GM19463 (cell line): ENCODE results near the gene COX6A1.

Experiments
- ATAC-seq: cut with Tn5 transposase; IDR thresholded peaks from one replicate; pipeline ENCODE4 v1.9.1; 2021; ENCODE audit warnings: mild to moderate bottlenecking, moderate library complexity; ENCODE audit not compliant: unreplicated experiment

The COX6A1 gene

DNA sequence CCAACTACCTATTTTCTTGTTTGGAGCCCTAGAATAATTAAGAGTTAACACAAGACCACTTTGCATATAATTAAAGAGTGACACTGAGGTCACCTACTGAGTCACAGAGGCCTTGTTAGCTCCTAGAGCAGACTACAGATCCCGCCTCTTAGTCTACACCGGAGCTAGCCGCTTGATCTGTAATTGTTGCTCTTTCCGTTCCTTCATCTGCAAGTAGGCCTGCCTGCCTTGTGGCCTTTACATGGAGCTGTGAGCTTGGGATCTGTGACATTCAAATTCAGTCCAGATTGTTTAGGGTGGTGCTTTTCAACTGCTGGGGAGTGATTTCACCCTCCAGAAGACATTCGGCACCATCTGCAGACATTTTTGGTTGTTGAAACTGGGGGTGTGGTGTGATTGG is 52.4 kb downstream of the COX6A1 start:
- ATAC-seq, result no peak
